RWPE1 (cell line): ENCODE data around the gene MKS1.

ENCODE experiments used
- CTCF ChIA-PET: fragments of 350-600 bp; sonication (Branson Sonifier 250); formaldehyde crosslinking; extraction: SDS; loops from one replicate; lab custom pipeline; 2021; lab: Yijun Ruan, JAX
- POLR2A ChIA-PET: fragments of 400-600 bp; formaldehyde crosslinking; extraction: SDS; loops from one replicate; lab custom pipeline; 2020; ENCODE audit warnings: antibody characterized with exemption; ENCODE audit not compliant: low non-redundant PET; lab: Yijun Ruan, JAX
- DNase-seq: peaks from one replicate; pipeline ENCODE4 v3.0.0; 2012; ENCODE audit warnings: low spot score
- H3K27ac ChIP-seq: fragments of 450-650 bp; 2 replicates; pipeline ENCODE4 v1.5.1; 2017
- CTCF ChIP-seq: fragments of 450-650 bp; conservative IDR thresholded peaks from 2 replicates; pipeline ENCODE4 v1.5.1; 2017; ENCODE audit warnings: low read depth, mild to moderate bottlenecking

Gene MKS1

GRCh38 chr17:58229881-58230280, 10.8 kb upstream of the MKS1 start:
- no peak overlapping the region for H3K27ac ChIP-seq
- CTCF ChIA-PET, result interaction anchor here (0.7 kb wide), 1 partner anchor 79 kb away, joined by 3 read pairs; no protein-coding TSS in a partner anchor
- TF ChIP-seq CTCF, result no peak
- POLR2A ChIA-PET, result no interaction called here
- DNase-seq, result no peak

- TF ChIP-seq CTCF, result no peak
- POLR2A ChIA-PET, result no interaction called here
- H3K27ac ChIP-seq, result no peak overlapping the region
- CTCF ChIA-PET, result interaction anchor here (0.7 to 2.0 kb wide), 2 partner anchors 9 to 80 kb away, joined by 3 to 6 read pairs; no protein-coding TSS in a partner anchor
- DNase-seq, result no peak
Measured at GRCh38 chr17:58229384-58229783, 10.3 kb upstream of the MKS1 start.

GRCh38 chr17:58228679-58229078, 9.6 kb upstream of the MKS1 start:
- POLR2A ChIA-PET, result no interaction called here
- DNase-seq, result no peak
- H3K27ac ChIP-seq, result no peak overlapping the region
- no peak for TF ChIP-seq CTCF
- CTCF ChIA-PET, result interaction anchor here (0.6 to 2.0 kb wide), 2 partner anchors 9 to 47 kb away, joined by 3 to 6 read pairs; no protein-coding TSS in a partner anchor

- no peak for DNase-seq
- CTCF ChIA-PET, result interaction anchor here (0.6 to 2.0 kb wide), 2 partner anchors 8 to 41 kb away, joined by 3 to 6 read pairs; no protein-coding TSS in a partner anchor
- no peak overlapping the region for H3K27ac ChIP-seq
- POLR2A ChIA-PET, result no interaction called here
- TF ChIP-seq CTCF, result no peak
Measured at GRCh38 chr17:58227733-58228132, 8.7 kb upstream of the MKS1 start.

- CTCF ChIA-PET, result no interaction called here
- TF ChIP-seq CTCF, result no peak
- POLR2A ChIA-PET, result no interaction called here
- H3K27ac ChIP-seq, result no peak overlapping the region
- DNase-seq, result peak; percentile 80
Measured at GRCh38 chr17:58224315-58224714, 5.3 kb upstream of the MKS1 start.

GRCh38 chr17:58219789-58220183, 731 bp upstream of the MKS1 start:
- CTCF ChIA-PET, result interaction anchor here (0.6 to 1.7 kb wide), 4 partner anchors 9 to 51 kb away, joined by 3 to 6 read pairs (median 4); no protein-coding TSS in a partner anchor
- H3K27ac ChIP-seq, result no peak overlapping the region
- DNase-seq, result peak; percentile 5
- TF ChIP-seq CTCF, result no peak
- POLR2A ChIA-PET, result no interaction called here
